Body of pancreas (tissue), 4 donors: ENCODE measurements around the gene PPP2R2B.

Experiments
- CTCF ChIP-seq, 7 experiments: fragments of 450-650 bp in 4 of 7; fragments of 200-600 bp in 3 of 7; sonication (generic) in 3 of 7; IDR thresholded peaks; one replicate each; pipeline ENCODE4 v1.5.1; 2016 to 2019; ENCODE audit warnings: antibody characterized with exemption in 7 of 7
- POLR2A ChIP-seq, 3 donors: fragments of 450-650 bp; IDR thresholded peaks; one replicate each; pipeline ENCODE4 v1.6.1; 2016; ENCODE audit warnings: antibody characterized with exemption in 3 of 3, mild to moderate bottlenecking in 2 of 3

- TF ChIP-seq CTCF (IDR thresholded peaks at IDR 0.05) = no peak
- TF ChIP-seq POLR2A (IDR thresholded peaks at IDR 0.05) = no peak
These were observed 258.4 kb downstream of the PPP2R2B start for GRCh38 chr5:146620031-146620668.
